ENCODE results near the gene CNTN1.

DNA sequence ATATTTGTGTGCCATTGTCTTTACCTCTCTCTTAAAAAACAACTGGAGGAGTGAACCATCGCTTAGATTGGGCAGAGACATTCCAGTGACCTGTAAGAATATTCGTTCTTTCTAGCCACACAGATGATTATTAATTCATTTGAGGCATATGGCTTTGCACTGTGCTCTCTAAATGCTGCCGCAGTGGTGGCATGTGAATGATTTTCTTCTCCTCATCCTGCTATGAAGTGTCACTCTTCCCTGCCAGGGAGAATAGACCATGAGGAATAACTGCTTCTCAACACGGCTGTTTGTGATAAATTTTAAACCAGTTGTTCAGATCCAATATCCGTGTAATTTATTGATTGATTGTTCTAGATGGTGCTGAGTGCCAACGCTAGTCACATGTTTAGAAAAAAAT is 225.3 kb downstream of the CNTN1 start:
- TF ChIP-seq YY1 (IDR thresholded peaks at IDR 0.05; ENCODE audit: insufficient read depth, insufficient replicate concordance, low read depth, low read length) (no peak), ZNF367 (CRISPR knock-in tag; IDR thresholded peaks at IDR 0.05; ENCODE audit: borderline replicate concordance) (no peak), EP300 (IDR thresholded peaks at IDR 0.05; ENCODE audit: low read depth in 2 of 2, low read length in 2 of 2) (no peak), EP300 (CRISPR knock-in tag; IDR thresholded peaks at IDR 0.05; ENCODE audit: borderline replicate concordance) (no peak), GABPA (IDR thresholded peaks at IDR 0.05; ENCODE audit: low read depth, low read length) (no peak), GABPA (CRISPR knock-in tag; IDR thresholded peaks at IDR 0.05; ENCODE audit: low read depth) (no peak), PHF5A (CRISPR knock-in tag; IDR thresholded peaks at IDR 0.05; ENCODE audit: low read depth, unreplicated experiment) (no peak)
- TF ChIP-seq, protein P1, sequence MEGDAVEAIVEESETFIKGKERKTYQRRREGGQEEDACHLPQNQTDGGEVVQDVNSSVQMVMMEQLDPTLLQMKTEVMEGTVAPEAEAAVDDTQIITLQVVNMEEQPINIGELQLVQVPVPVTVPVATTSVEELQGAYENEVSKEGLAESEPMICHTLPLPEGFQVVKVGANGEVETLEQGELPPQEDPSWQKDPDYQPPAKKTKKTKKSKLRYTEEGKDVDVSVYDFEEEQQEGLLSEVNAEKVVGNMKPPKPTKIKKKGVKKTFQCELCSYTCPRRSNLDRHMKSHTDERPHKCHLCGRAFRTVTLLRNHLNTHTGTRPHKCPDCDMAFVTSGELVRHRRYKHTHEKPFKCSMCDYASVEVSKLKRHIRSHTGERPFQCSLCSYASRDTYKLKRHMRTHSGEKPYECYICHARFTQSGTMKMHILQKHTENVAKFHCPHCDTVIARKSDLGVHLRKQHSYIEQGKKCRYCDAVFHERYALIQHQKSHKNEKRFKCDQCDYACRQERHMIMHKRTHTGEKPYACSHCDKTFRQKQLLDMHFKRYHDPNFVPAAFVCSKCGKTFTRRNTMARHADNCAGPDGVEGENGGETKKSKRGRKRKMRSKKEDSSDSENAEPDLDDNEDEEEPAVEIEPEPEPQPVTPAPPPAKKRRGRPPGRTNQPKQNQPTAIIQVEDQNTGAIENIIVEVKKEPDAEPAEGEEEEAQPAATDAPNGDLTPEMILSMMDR (CRISPR knock-in tag; IDR thresholded peaks at IDR 0.05), result no peak
- TF ChIP-seq, protein P2, sequence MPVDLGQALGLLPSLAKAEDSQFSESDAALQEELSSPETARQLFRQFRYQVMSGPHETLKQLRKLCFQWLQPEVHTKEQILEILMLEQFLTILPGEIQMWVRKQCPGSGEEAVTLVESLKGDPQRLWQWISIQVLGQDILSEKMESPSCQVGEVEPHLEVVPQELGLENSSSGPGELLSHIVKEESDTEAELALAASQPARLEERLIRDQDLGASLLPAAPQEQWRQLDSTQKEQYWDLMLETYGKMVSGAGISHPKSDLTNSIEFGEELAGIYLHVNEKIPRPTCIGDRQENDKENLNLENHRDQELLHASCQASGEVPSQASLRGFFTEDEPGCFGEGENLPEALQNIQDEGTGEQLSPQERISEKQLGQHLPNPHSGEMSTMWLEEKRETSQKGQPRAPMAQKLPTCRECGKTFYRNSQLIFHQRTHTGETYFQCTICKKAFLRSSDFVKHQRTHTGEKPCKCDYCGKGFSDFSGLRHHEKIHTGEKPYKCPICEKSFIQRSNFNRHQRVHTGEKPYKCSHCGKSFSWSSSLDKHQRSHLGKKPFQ (CRISPR knock-in tag; IDR thresholded peaks at IDR 0.05; ENCODE audit: insufficient replicate concordance), result no peak
- TF ChIP-seq, protein P3, sequence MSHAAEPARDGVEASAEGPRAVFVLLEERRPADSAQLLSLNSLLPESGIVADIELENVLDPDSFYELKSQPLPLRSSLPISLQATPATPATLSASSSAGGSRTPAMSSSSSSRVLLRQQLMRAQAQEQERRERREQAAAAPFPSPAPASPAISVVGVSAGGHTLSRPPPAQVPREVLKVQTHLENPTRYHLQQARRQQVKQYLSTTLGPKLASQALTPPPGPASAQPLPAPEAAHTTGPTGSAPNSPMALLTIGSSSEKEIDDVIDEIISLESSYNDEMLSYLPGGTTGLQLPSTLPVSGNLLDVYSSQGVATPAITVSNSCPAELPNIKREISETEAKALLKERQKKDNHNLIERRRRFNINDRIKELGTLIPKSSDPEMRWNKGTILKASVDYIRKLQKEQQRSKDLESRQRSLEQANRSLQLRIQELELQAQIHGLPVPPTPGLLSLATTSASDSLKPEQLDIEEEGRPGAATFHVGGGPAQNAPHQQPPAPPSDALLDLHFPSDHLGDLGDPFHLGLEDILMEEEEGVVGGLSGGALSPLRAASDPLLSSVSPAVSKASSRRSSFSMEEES (CRISPR knock-in tag; IDR thresholded peaks at IDR 0.05), result no peak
- TF ChIP-seq, protein P4, sequence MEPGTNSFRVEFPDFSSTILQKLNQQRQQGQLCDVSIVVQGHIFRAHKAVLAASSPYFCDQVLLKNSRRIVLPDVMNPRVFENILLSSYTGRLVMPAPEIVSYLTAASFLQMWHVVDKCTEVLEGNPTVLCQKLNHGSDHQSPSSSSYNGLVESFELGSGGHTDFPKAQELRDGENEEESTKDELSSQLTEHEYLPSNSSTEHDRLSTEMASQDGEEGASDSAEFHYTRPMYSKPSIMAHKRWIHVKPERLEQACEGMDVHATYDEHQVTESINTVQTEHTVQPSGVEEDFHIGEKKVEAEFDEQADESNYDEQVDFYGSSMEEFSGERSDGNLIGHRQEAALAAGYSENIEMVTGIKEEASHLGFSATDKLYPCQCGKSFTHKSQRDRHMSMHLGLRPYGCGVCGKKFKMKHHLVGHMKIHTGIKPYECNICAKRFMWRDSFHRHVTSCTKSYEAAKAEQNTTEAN (CRISPR knock-in tag; conservative IDR thresholded peaks at IDR 0.05), result no peak

Data from HepG2 (cell line).